ELR (cell line): ENCODE data around the gene NELL1.

Experiments used
- DNase-seq: peaks from one replicate; pipeline ENCODE4 v3.0.0-alpha.2; 2015; ENCODE audit warnings: low read depth

The NELL1 gene

GRCh38 chr11:21421711-21422329 lies 752.4 kb downstream of the NELL1 start:
- no peak for DNase-seq

- DNase-seq: no peak
Measured at GRCh38 chr11:21426931-21427330, 757.5 kb downstream of the NELL1 start.

GRCh38 chr11:21427726-21428125 lies 758.3 kb downstream of the NELL1 start:
- no peak for DNase-seq

- no peak for DNase-seq
Measured at GRCh38 chr11:21428796-21429195, 759.4 kb downstream of the NELL1 start.

- no peak for DNase-seq
Measured at GRCh38 chr11:21429401-21429800, 760.0 kb downstream of the NELL1 start.

GRCh38 chr11:21430537-21430936 lies 761.2 kb downstream of the NELL1 start:
- DNase-seq: no peak

GRCh38 chr11:21446939-21447590 lies 777.7 kb downstream of the NELL1 start:
- DNase-seq: no peak

- no peak for DNase-seq
Measured at GRCh38 chr11:21447871-21448270, 778.5 kb downstream of the NELL1 start.

GRCh38 chr11:21456186-21456585 lies 786.8 kb downstream of the NELL1 start:
- no peak for DNase-seq

GRCh38 chr11:21460082-21460481 lies 790.7 kb downstream of the NELL1 start:
- DNase-seq: no peak

GRCh38 chr11:21461701-21462100 lies 792.3 kb downstream of the NELL1 start:
- DNase-seq: no peak

- no peak for DNase-seq
Measured at GRCh38 chr11:21464601-21465193, 795.3 kb downstream of the NELL1 start.

GRCh38 chr11:21465203-21465602 lies 795.8 kb downstream of the NELL1 start:
- no peak for DNase-seq

- no peak for DNase-seq
Measured at GRCh38 chr11:21465920-21466319, 796.5 kb downstream of the NELL1 start.

GRCh38 chr11:21470521-21470920 lies 801.1 kb downstream of the NELL1 start:
- DNase-seq: no peak

GRCh38 chr11:21472261-21472660 lies 802.9 kb downstream of the NELL1 start:
- no peak for DNase-seq

GRCh38 chr11:21474529-21474928 lies 805.1 kb downstream of the NELL1 start:
- no peak for DNase-seq

GRCh38 chr11:21475276-21475675 lies 805.9 kb downstream of the NELL1 start:
- DNase-seq: no peak

- DNase-seq: no peak
Measured at GRCh38 chr11:21476588-21476987, 807.2 kb downstream of the NELL1 start.

- no peak for DNase-seq
Measured at GRCh38 chr11:21480240-21480639, 810.9 kb downstream of the NELL1 start.

GRCh38 chr11:21481255-21481654 lies 811.9 kb downstream of the NELL1 start:
- no peak for DNase-seq

GRCh38 chr11:21484039-21484438 lies 814.7 kb downstream of the NELL1 start:
- no peak for DNase-seq

GRCh38 chr11:21485006-21485405 lies 815.6 kb downstream of the NELL1 start:
- no peak for DNase-seq

- DNase-seq: no peak
Measured at GRCh38 chr11:21485426-21485825, 816.0 kb downstream of the NELL1 start.
